K562 (cell line): ENCODE data around the gene INPPL1. TPM values are rescaled to one million over a fixed set of nuclear protein-coding genes. Genes with fewer than 3 reads are reported as not detected.
A peak's percentile ranks its signal among the peaks of the same experiment; 100 is the strongest.

Experiments
- CREB5 ChIP-seq: fragments of 250-450 bp; sonication (Bioruptor Pico); IDR thresholded peaks from 2 replicates; pipeline ENCODE4 v1.5.0; 2020; ENCODE audit warnings: mild to moderate bottlenecking
- DACH1 ChIP-seq: fragments of 450-650 bp; IDR thresholded peaks from 2 replicates; pipeline ENCODE4 v1.6.1; 2018; ENCODE audit not compliant: partially characterized antibody
- DIDO1 ChIP-seq: fragments of 450-650 bp; IDR thresholded peaks from 2 replicates; pipeline ENCODE4 v1.6.1; 2016; ENCODE audit warnings: low read depth, missing biosample characterization, missing genetic modification characterization
- DNMT1 ChIP-seq: fragments of 450-650 bp; IDR thresholded peaks from 2 replicates; pipeline ENCODE4 v1.6.1; 2016; ENCODE audit warnings: antibody characterized with exemption, mild to moderate bottlenecking
- ELF4 ChIP-seq: fragments of 450-650 bp; formaldehyde crosslinking; IDR thresholded peaks from 2 replicates; pipeline ENCODE4 v1.4.0; 2022; ENCODE audit warnings: missing genetic modification characterization
- EWSR1 ChIP-seq: fragments of 450-650 bp; IDR thresholded peaks from 2 replicates; pipeline ENCODE4 v1.6.1; 2018; ENCODE audit warnings: borderline replicate concordance, mild to moderate bottlenecking, low read depth, moderate library complexity; ENCODE audit not compliant: partially characterized antibody
- FOXK2 ChIP-seq, 2 experiments: fragments of 450-650 bp; IDR thresholded peaks in 1 of 2; conservative IDR thresholded peaks in 1 of 2; 2 replicates each; pipeline ENCODE4 v1.6.1; 2016; ENCODE audit warnings: low read depth in 2 of 2, mild to moderate bottlenecking in 1 of 2
- KAT8 ChIP-seq: fragments of 450-650 bp; IDR thresholded peaks from 2 replicates; pipeline ENCODE4 v1.6.1; 2016; ENCODE audit warnings: low read depth, mild to moderate bottlenecking
- PATZ1 ChIP-seq: fragments of 250-450 bp; sonication (Bioruptor Pico); IDR thresholded peaks from 2 replicates; pipeline ENCODE4 v1.5.0; 2020; ENCODE audit warnings: mild to moderate bottlenecking, borderline replicate concordance
- PHF20 ChIP-seq: fragments of 450-650 bp; IDR thresholded peaks from 2 replicates; pipeline ENCODE4 v1.6.1; 2018; ENCODE audit not compliant: partially characterized antibody
- PPARD ChIP-seq: fragments of 250-450 bp; sonication (Bioruptor Pico); IDR thresholded peaks from 2 replicates; pipeline ENCODE4 v1.8.0; 2022; ENCODE audit warnings: inconsistent platforms, mild to moderate bottlenecking, moderate library complexity
- PRPF4 ChIP-seq: fragments of 200-400 bp; formaldehyde crosslinking; IDR thresholded peaks from one replicate; pipeline ENCODE4 v1.6.1; 2017; ENCODE audit warnings: low read length, low read depth, mild to moderate bottlenecking; ENCODE audit not compliant: insufficient read depth, poor library complexity, severe bottlenecking
- RBM39 ChIP-seq: fragments of 200-400 bp; formaldehyde crosslinking; optimal IDR thresholded peaks from 2 replicates; pipeline ENCODE3; 2018; ENCODE audit warnings: low read depth, low read length
- SMARCC2 ChIP-seq: fragments of 450-650 bp; IDR thresholded peaks from 2 replicates; pipeline ENCODE4 v1.6.1; 2017; ENCODE audit warnings: antibody characterized with exemption, moderate library complexity, mild to moderate bottlenecking, low read depth
- SPI1 ChIP-seq: IDR thresholded peaks from 2 replicates; pipeline ENCODE4 v1.6.1; 2011; ENCODE audit warnings: low read depth, low read length, control low read depth, borderline replicate concordance
- SRSF3 ChIP-seq: fragments of 200-400 bp; formaldehyde crosslinking; IDR thresholded peaks from 2 replicates; pipeline ENCODE4 v1.6.1; 2016; ENCODE audit warnings: mild to moderate bottlenecking, low read length, moderate library complexity; ENCODE audit not compliant: insufficient read depth
- XRCC3 ChIP-seq: fragments of 450-650 bp; IDR thresholded peaks from 2 replicates; pipeline ENCODE4 v1.6.1; 2017; ENCODE audit warnings: mild to moderate bottlenecking, moderate library complexity
- ZNF395 ChIP-seq: fragments of 200-800 bp; sonication (Bioruptor generic); IDR thresholded peaks from 2 replicates; pipeline ENCODE4 v1.6.1; 2017; ENCODE audit warnings: missing genetic modification characterization, missing compliant biosample characterization
- ZNF589 ChIP-seq: fragments of 200-800 bp; sonication (Bioruptor generic); IDR thresholded peaks from 2 replicates; pipeline ENCODE4 v1.6.1; 2016; ENCODE audit warnings: low read depth, missing genetic modification characterization, missing compliant biosample characterization
- ZNF764 ChIP-seq: fragments of 250-450 bp; sonication (Bioruptor Pico); IDR thresholded peaks from 2 replicates; pipeline ENCODE4 v1.4.0; 2020; ENCODE audit warnings: low read depth, mild to moderate bottlenecking, moderate library complexity
- polyA plus RNA-seq, 8 experiments: library from polyadenylated mRNA; depleted of rRNA in 4 of 8; stranded (reverse) in 5 of 8; unstranded in 3 of 8; fragments of >200 nt; fragmentation: Nextera tagmentation in 2 of 8; fragmentation: Illumina TruSeq in 1 of 8; extraction: Ambion mirVana in 2 of 8; extraction: Trizol in 1 of 8; gene quantifications; 2 replicates each; pipeline versions ENCODE4 v1.2.1 to v1.2.3, GENCODE V29; 2011 to 2014; ENCODE audit warnings: inconsistent platforms in 1 of 8, missing spikeins in 1 of 8
- total RNA-seq, 7 experiments: library from RNA; depleted of rRNA in 6 of 7; stranded (reverse); fragments of >200 nt in 6 of 7; fragmentation: Illumina TruSeq in 2 of 7; extraction: Trizol in 2 of 7; gene quantifications; 2 replicates each; pipeline versions ENCODE4 v1.2.1 to v1.2.3, GENCODE V29; 2011 to 2021; ENCODE audit warnings: low replicate concordance in 1 of 7
- TF ChIP-seq, protein P1 (sequence below): fragments of 450-650 bp; IDR thresholded peaks from 2 replicates; pipeline ENCODE4 v1.6.1; 2014; ENCODE audit warnings: low read depth, mild to moderate bottlenecking, moderate library complexity, borderline replicate concordance

Gene INPPL1
- total and polyA plus RNA-seq, 9 of the 15 experiments (the other 6 are each of a cell fraction or from before 2014, with no cell fraction given) = 0.55 to 137 (median 61.6) TPM

GRCh38 chr11:72223615-72224563 is 678 bp upstream of the INPPL1 start (continued):
- TF ChIP-seq CREB5 (CRISPR knock-in tag) = no peak
- TF ChIP-seq RBM39 = no peak
- no peak for TF ChIP-seq DACH1
- TF ChIP-seq PPARD (CRISPR knock-in tag) = no peak
- no peak for TF ChIP-seq SPI1
- TF ChIP-seq KAT8 = no peak
- no peak for TF ChIP-seq PHF20
- no peak for TF ChIP-seq SRSF3
- peak; percentile 31 for TF ChIP-seq PRPF4
- TF ChIP-seq ELF4 = no peak
- no peak for TF ChIP-seq PATZ1 (CRISPR knock-in tag)
- TF ChIP-seq, protein P1, sequence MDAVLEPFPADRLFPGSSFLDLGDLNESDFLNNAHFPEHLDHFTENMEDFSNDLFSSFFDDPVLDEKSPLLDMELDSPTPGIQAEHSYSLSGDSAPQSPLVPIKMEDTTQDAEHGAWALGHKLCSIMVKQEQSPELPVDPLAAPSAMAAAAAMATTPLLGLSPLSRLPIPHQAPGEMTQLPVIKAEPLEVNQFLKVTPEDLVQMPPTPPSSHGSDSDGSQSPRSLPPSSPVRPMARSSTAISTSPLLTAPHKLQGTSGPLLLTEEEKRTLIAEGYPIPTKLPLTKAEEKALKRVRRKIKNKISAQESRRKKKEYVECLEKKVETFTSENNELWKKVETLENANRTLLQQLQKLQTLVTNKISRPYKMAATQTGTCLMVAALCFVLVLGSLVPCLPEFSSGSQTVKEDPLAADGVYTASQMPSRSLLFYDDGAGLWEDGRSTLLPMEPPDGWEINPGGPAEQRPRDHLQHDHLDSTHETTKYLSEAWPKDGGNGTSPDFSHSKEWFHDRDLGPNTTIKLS = no peak
- 0 out of 2 replicates have a peak, but pooled peaks have one; percentile 1 for TF ChIP-seq ZNF395 (CRISPR knock-in tag)
- TF ChIP-seq ZNF589 = no peak
- no peak for TF ChIP-seq DIDO1 (tag)
- TF ChIP-seq ZNF764 (CRISPR knock-in tag) = no peak
- no peak for TF ChIP-seq FOXK2 (conservative IDR thresholded peaks at IDR 0.05 in 1 of 2, IDR thresholded peaks at IDR 0.05 in 1 of 2; ENCODE audit: low read depth in 2 of 2)
- TF ChIP-seq DNMT1 = no peak
- TF ChIP-seq XRCC3 = no peak
- no peak for TF ChIP-seq EWSR1
- TF ChIP-seq SMARCC2 = 0 out of 2 replicates have a peak, but pooled peaks have one; percentile 19
